Fibroblast of villous mesenchyme (primary cell): ENCODE measurements around the gene PSTPIP1. TPM values are rescaled to one million over a fixed set of nuclear protein-coding genes. Genes with fewer than 3 reads are reported as not detected.

ENCODE experiments used
- DNase-seq: peaks from one replicate; pipeline ENCODE4 v3.0.0-alpha.2; 2010; ENCODE audit warnings: low read depth
- H3K4me3 ChIP-seq: 2 replicates; pipeline ENCODE4 v1.5.1; 2011; ENCODE audit warnings: low read depth, mild to moderate bottlenecking, low read length
- total RNA-seq: library from RNA; depleted of rRNA; stranded (reverse); fragments of >200 nt; gene quantifications from 2 replicates; pipeline ENCODE4 v1.2.3, GENCODE V29; 2012
- TF ChIP-seq, protein P1 (sequence below): IDR thresholded peaks from 2 replicates; pipeline ENCODE4 v1.5.1; 2012; ENCODE audit warnings: low read depth, mild to moderate bottlenecking, low read length; ENCODE audit not compliant: insufficient read depth

PSTPIP1 gene
- total RNA-seq, 1 donor, result not detected

GRCh38 chr15:77040673-77041072, 45.7 kb downstream of the PSTPIP1 start:
- H3K4me3 ChIP-seq, result no peak overlapping the region
- no peak for DNase-seq
- TF ChIP-seq, protein P1, sequence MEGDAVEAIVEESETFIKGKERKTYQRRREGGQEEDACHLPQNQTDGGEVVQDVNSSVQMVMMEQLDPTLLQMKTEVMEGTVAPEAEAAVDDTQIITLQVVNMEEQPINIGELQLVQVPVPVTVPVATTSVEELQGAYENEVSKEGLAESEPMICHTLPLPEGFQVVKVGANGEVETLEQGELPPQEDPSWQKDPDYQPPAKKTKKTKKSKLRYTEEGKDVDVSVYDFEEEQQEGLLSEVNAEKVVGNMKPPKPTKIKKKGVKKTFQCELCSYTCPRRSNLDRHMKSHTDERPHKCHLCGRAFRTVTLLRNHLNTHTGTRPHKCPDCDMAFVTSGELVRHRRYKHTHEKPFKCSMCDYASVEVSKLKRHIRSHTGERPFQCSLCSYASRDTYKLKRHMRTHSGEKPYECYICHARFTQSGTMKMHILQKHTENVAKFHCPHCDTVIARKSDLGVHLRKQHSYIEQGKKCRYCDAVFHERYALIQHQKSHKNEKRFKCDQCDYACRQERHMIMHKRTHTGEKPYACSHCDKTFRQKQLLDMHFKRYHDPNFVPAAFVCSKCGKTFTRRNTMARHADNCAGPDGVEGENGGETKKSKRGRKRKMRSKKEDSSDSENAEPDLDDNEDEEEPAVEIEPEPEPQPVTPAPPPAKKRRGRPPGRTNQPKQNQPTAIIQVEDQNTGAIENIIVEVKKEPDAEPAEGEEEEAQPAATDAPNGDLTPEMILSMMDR, result no peak

- TF ChIP-seq, protein P1, result no peak
- DNase-seq, result no peak
- H3K4me3 ChIP-seq, result no peak overlapping the region
Measured at GRCh38 chr15:77042245-77042919, 47.5 kb downstream of the PSTPIP1 start.

DNA sequence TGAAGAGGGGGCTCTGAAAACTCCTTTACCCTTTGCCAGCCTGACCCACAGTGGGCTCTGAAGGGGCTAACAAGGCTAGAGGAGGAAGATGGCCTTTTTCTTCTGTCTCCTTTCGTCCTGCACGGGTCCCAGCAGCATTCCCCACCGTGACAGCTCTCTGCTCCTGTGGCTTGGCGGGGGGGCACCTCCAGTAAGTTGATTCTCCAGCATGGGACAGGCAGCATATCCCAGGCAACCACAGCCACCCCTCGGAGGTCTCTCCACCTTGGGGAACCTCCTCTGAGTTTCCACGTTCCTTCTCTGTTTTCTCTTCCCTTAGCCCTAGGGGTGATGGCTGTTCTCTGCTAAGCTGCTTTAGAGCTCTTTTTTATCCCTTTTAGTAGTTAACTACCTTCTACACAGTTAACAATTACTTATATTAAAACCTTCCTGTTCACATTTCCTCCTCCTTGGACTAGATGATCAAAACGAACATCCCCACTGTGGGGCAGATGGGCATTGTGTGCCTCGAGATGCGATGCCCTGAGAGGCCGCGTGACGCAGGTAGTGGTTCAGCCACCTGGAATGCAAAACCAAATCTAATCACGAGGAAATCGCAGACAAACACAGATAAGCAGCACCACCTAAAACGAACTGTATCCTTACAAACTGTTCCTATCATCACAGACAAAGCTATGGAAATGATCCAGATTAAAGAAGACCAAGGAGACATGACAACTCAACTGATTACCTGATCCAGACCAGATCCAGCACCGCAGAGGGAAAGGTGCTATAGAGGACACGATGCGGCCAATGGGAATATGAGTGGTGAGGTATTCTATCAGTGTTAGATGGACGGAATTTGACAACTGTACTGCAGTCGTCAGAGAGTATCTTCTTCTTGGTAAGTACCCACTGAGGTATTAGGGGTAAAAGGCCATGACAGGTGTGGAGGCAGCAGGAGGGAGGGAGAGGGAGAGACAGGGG, 48.3 kb downstream of the PSTPIP1 start:
- H3K4me3 ChIP-seq, result no peak overlapping the region
- DNase-seq, result no peak
- TF ChIP-seq, protein P1, result no peak

DNA sequence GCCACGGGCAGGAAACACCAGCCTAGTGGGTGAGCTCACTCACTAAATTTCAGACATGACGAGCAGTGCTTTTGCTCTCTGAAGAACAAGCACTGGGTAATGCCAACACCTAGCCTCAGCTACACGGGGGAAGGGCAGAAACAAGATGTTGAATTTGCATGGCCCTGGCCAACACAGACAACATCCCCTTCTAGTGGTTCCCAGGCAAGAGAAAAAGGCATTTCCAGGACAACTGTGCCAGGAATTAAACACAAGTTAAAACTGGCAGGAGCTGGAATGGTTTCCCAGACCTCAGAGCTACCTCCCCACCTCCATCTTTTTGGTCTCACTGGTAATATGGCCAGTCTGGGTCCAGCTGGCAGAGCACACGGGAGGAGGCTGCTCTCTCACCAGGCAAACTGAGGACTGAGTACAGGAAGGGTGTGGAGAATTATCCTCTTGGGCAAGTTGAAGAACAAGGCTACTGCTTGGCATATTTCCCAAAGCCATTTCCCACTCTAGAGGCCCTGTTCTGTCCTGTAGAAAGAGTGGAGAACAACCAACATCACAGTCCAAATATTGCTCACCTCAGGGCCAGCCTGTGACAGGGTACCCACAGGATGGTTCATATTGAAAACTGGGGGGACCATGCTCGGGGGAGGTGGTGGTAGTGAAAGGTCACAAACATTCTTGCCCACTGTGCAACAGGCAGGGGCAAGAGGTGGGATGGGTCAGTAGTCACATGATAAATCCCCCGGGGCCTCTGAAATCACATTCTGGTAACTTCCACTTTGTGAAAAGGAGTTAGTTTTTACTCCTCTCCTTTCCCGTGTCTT, 49.5 kb downstream of the PSTPIP1 start:
- TF ChIP-seq, protein P1, result no peak
- no peak for DNase-seq
- H3K4me3 ChIP-seq, result no peak overlapping the region

DNA sequence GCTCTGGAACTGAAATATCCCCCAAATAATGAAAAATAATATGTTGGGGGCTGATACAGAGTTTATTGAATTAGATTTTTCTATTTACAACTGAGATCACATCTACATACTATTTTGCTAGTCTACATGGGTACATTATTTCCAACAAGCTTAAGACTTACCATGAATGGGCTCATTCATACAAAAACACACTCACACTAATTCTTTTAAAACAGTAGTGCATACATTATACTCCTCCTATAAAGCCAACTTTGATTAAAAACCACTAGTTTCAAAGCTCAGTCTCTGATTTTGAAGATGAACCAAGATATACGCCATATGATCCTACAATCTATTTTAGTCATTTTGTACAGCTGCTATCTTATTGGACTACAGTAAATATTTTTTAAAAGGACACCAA, 51.1 kb downstream of the PSTPIP1 start:
- DNase-seq, result no peak
- no peak overlapping the region for H3K4me3 ChIP-seq
- TF ChIP-seq, protein P1, result no peak

DNA sequence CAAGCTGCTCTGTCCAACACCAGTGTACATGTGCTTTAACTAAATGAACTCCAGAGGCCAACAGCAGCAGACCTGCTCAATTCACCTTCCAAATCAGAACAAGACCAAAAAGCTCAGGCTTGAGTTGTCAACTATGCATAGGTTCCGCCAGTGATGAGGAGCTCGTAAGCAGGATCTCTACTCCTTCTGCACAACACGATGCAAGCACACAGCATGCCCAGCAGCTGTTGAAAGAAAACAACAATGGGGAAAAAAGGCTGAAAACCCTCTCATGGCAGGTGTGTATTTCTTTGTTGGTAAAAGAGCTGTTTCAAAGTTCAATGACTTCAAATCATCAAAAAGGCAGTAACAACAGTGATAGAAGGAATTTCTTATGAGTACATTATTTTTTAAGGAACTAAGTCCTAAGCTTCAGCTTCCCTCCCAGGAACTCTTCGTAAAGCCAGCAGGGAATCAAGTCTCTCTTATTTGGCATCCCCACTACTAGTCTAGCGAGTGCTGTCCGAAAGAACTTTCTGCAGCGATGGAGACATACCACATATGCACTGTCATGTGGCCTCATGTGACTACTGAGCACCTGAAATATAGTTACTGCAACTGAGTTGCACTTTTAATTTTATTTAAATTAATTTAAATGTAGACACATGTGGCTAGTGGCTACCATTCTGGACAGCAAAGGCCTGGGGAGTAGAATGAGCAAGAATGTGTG, 51.9 kb downstream of the PSTPIP1 start:
- no peak overlapping the region for H3K4me3 ChIP-seq
- no peak for DNase-seq
- TF ChIP-seq, protein P1, result no peak
